NOMO-1 treated with dmso at 0.1 percent for 144 hours (cell line): Measurements from ENCODE around the gene CPZ.
"Not testable (repeated sequence)": the region's sequence is repeated elsewhere in the genome, so short reads cannot be mapped to it uniquely, and the experiment has no call there.

Experiments
- DNase-seq: peaks from one replicate; lab custom pipeline; 2025; ENCODE audit not compliant: unreplicated experiment; lab: John Stamatoyannopoulos, UW

Gene CPZ

GRCh38 chr4:8648816-8649630, 56.5 kb downstream of the CPZ start:
- no peak for DNase-seq

- no peak for DNase-seq
Measured at GRCh38 chr4:8649631-8650361, 57.2 kb downstream of the CPZ start.

- no peak for DNase-seq
Measured at GRCh38 chr4:8651661-8652180, 59.2 kb downstream of the CPZ start.

- DNase-seq = no peak
Measured at GRCh38 chr4:8652181-8653078, 59.9 kb downstream of the CPZ start.

- no peak for DNase-seq
Measured at GRCh38 chr4:8653326-8654000, 60.9 kb downstream of the CPZ start.

GRCh38 chr4:8654139-8654538, 61.6 kb downstream of the CPZ start:
- DNase-seq = not testable (repeated sequence)

GRCh38 chr4:8655411-8656184, 63.0 kb downstream of the CPZ start:
- no peak for DNase-seq

- DNase-seq = no peak
Measured at GRCh38 chr4:8656185-8656517, 63.6 kb downstream of the CPZ start.

GRCh38 chr4:8656711-8657380, 64.3 kb downstream of the CPZ start:
- DNase-seq = no peak

GRCh38 chr4:8657381-8658088, 65.0 kb downstream of the CPZ start:
- DNase-seq = no peak

GRCh38 chr4:8662776-8663175, 70.2 kb downstream of the CPZ start:
- no peak for DNase-seq

GRCh38 chr4:8664031-8664805, 71.7 kb downstream of the CPZ start:
- no peak for DNase-seq

- no peak for DNase-seq
Measured at GRCh38 chr4:8664976-8665375, 72.4 kb downstream of the CPZ start.

GRCh38 chr4:8665406-8666360, 73.1 kb downstream of the CPZ start:
- no peak for DNase-seq

- DNase-seq = no peak
Measured at GRCh38 chr4:8666581-8666980, 74.0 kb downstream of the CPZ start.
